GM23338 (cell line): ENCODE data around the gene PLXNB2. TPM values are rescaled to one million over a fixed set of nuclear protein-coding genes. Genes with fewer than 3 reads are reported as not detected.

ENCODE experiments used
- ATAC-seq: fragments of 200-7000 bp; cut with Tn5 transposase; 3 replicates; pipeline ENCODE4 v1.9.1; 2020
- DNase-seq: peaks from one replicate; pipeline ENCODE4 v3.0.0-alpha.2; 2015; ENCODE audit warnings: low spot score
- H2AFZ ChIP-seq: fragments of 200-600 bp; sonication (generic); 2 replicates; pipeline ENCODE4 v1.8.0; 2016; ENCODE audit warnings: antibody characterized with exemption, mild to moderate bottlenecking, moderate library complexity
- H3F3A ChIP-seq: fragments of 200-600 bp; sonication (generic); replicated peaks from 2 replicates; pipeline ENCODE4 v1.8.0; 2017; ENCODE audit warnings: antibody characterized with exemption, mixed run types, low read depth
- H3K27ac ChIP-seq: fragments of 200-600 bp; sonication (generic); 2 replicates; pipeline ENCODE4 v1.6.1; 2016; ENCODE audit warnings: low read depth
- H3K27me3 ChIP-seq: fragments of 200-600 bp; sonication (generic); 2 replicates; pipeline ENCODE4 v1.8.0; 2016; ENCODE audit warnings: mild to moderate bottlenecking, mixed run types, moderate library complexity; ENCODE audit not compliant: insufficient read depth
- H3K36me3 ChIP-seq: fragments of 200-600 bp; sonication (generic); 2 replicates; pipeline ENCODE4 v1.8.0; 2016; ENCODE audit warnings: mild to moderate bottlenecking; ENCODE audit not compliant: insufficient read depth
- H3K4me1 ChIP-seq: fragments of 200-600 bp; sonication (generic); 2 replicates; pipeline ENCODE4 v1.8.0; 2016; ENCODE audit warnings: mild to moderate bottlenecking, moderate library complexity; ENCODE audit not compliant: insufficient read depth
- H3K4me2 ChIP-seq: fragments of 200-600 bp; sonication (generic); 2 replicates; pipeline ENCODE4 v1.7.1; 2017; ENCODE audit warnings: mixed run types
- H3K4me3 ChIP-seq: fragments of 200-600 bp; sonication (generic); 2 replicates; pipeline ENCODE4 v1.6.1; 2016; ENCODE audit warnings: mixed run types
- H3K79me2 ChIP-seq: fragments of 200-600 bp; sonication (generic); replicated peaks from 2 replicates; pipeline ENCODE4 v1.8.0; 2017; ENCODE audit warnings: mild to moderate bottlenecking; ENCODE audit not compliant: insufficient read depth
- H3K9me2 ChIP-seq: fragments of 200-600 bp; sonication (generic); 2 replicates; pipeline ENCODE4 v1.8.0; 2017; ENCODE audit not compliant: insufficient read depth
- H4K20me1 ChIP-seq: fragments of 200-600 bp; sonication (generic); replicated peaks from 2 replicates; pipeline ENCODE4 v1.8.0; 2017; ENCODE audit warnings: mild to moderate bottlenecking; ENCODE audit not compliant: insufficient read depth
- H3K27ac Mint-ChIP-seq: 2 replicates; pipeline ENCODE4 v1.8.0; 2020; ENCODE audit warnings: inconsistent platforms, mild to moderate bottlenecking, moderate library complexity, mixed read lengths
- H3K27me3 Mint-ChIP-seq: 3 replicates; pipeline ENCODE4 v1.8.0; 2022; ENCODE audit warnings: low read depth, mild to moderate bottlenecking, moderate library complexity, mixed read lengths, inconsistent platforms; ENCODE audit not compliant: insufficient read depth, poor library complexity
- H3K36me3 Mint-ChIP-seq: 3 replicates; pipeline ENCODE4 v1.8.0; 2021; ENCODE audit warnings: low read depth, mild to moderate bottlenecking, inconsistent platforms, moderate library complexity, mixed read lengths
- H3K4me1 Mint-ChIP-seq: 3 replicates; pipeline ENCODE4 v1.8.0; 2020; ENCODE audit warnings: mild to moderate bottlenecking, inconsistent platforms, mixed read lengths
- H3K4me3 Mint-ChIP-seq: 3 replicates; pipeline ENCODE4 v1.8.0; 2021; ENCODE audit warnings: moderate library complexity, mild to moderate bottlenecking, inconsistent platforms, mixed read lengths
- H3K9me3 Mint-ChIP-seq: 3 replicates; pipeline ENCODE4 v1.8.0; 2020; ENCODE audit warnings: moderate library complexity, mild to moderate bottlenecking, inconsistent platforms, mixed read lengths
- CREB1 ChIP-seq: fragments of 250-450 bp; sonication (Bioruptor Pico); IDR thresholded peaks from 2 replicates; pipeline ENCODE4 v1.5.0; 2020; ENCODE audit warnings: low read depth, mild to moderate bottlenecking, moderate library complexity
- CTCF ChIP-seq, 2 experiments: fragments of 200-600 bp in 1 of 2; sonication (generic) in 1 of 2; conservative IDR thresholded peaks; 2 replicates each; pipeline versions ENCODE4 v1.5.1 to v1.6.1; 2016 to 2017; ENCODE audit warnings: antibody characterized with exemption in 2 of 2, low read depth in 2 of 2, mild to moderate bottlenecking in 2 of 2, moderate library complexity in 1 of 2
- EZH2 ChIP-seq: fragments of 200-600 bp; sonication (generic); IDR thresholded peaks from one replicate; pipeline ENCODE4 v1.8.0; 2017; ENCODE audit warnings: antibody characterized with exemption, mild to moderate bottlenecking, low read depth; ENCODE audit not compliant: unreplicated experiment
- EZH2phosphoT487 ChIP-seq: fragments of 200-600 bp; sonication (generic); IDR thresholded peaks from one replicate; pipeline ENCODE4 v1.8.1; 2018; ENCODE audit warnings: antibody characterized with exemption; ENCODE audit not compliant: unreplicated experiment
- JUNB ChIP-seq: IDR thresholded peaks from one replicate; pipeline ENCODE4 v1.6.1; 2016; ENCODE audit warnings: antibody characterized with exemption; ENCODE audit not compliant: unreplicated experiment
- NANOG ChIP-seq: IDR thresholded peaks from 2 replicates; pipeline ENCODE4 v1.6.1; 2016; ENCODE audit warnings: antibody characterized with exemption, borderline replicate concordance
- POLR2AphosphoS5 ChIP-seq: IDR thresholded peaks from 2 replicates; pipeline ENCODE4 v1.6.1; 2016; ENCODE audit warnings: antibody characterized with exemption, low read depth
- REST ChIP-seq: IDR thresholded peaks from one replicate; pipeline ENCODE4 v1.6.1; 2018; ENCODE audit warnings: antibody characterized with exemption; ENCODE audit not compliant: unreplicated experiment
- STAT1 ChIP-seq: IDR thresholded peaks from one replicate; pipeline ENCODE4 v1.6.1; 2016; ENCODE audit warnings: antibody characterized with exemption; ENCODE audit not compliant: unreplicated experiment
- ZNF114 ChIP-seq: fragments of 250-450 bp; sonication (Bioruptor Pico); IDR thresholded peaks from 2 replicates; pipeline ENCODE4 v1.5.0; 2020; ENCODE audit warnings: mild to moderate bottlenecking, moderate library complexity
- ZNF331 ChIP-seq: fragments of 250-450 bp; sonication (Bioruptor Pico); IDR thresholded peaks from 2 replicates; pipeline ENCODE4 v1.5.0; 2020; ENCODE audit warnings: low read depth, mild to moderate bottlenecking, moderate library complexity
- polyA plus RNA-seq: library from polyadenylated mRNA; unstranded; fragments of >200 nt; fragmentation: Nextera tagmentation; extraction: Ambion mirVana; gene quantifications from 2 replicates; pipeline ENCODE4 v1.2.1, GENCODE V29; 2016
- total RNA-seq: library from RNA; depleted of rRNA; stranded (reverse); fragments of >200 nt; shearing (Covaris generic); gene quantifications from 2 replicates; pipeline ENCODE4 v1.2.3, GENCODE V29; 2014
- TF ChIP-seq, protein P1 (sequence below): IDR thresholded peaks from 2 replicates; pipeline ENCODE4 v1.6.1; 2016; ENCODE audit warnings: antibody characterized with exemption

Gene PLXNB2
- total and polyA plus RNA-seq, 2 experiments from 2014 or later = 29.1 to 66.3 TPM

DNA sequence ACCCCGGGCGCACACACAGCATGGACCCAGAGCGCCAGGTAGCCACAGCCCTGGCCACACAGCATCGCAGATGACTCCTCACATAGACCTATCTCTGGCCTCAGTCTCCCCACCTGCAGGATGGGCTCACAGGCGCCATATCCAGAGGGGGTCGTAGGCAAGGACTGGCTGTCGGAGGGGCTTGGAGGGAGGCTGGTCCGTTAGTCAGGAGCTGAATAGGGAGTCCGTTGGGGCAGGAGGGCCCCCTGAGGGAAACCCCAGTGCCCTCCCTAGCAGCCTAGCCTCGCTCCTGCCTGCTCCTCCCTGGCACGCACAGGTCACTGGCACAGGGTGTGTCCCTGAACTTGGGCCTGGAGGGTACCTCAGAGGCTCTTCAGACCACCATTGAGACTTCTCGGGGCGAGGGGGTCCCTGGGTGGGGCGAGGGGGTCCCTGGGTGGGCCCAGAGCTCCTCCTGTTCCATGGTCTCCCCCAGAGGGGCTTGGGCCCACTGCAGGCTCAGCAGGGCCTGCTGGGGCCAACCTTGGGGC lies 2.0 kb downstream of the PLXNB2 start:
- no peak for ATAC-seq
- Histone ChIP-seq H3K4me3 (peak overlapping the region; percentile 69; the same call in 1 of the 2 replicates), H4K20me1 (peaks cover 5% of the 10 kb centered on the region)

GRCh38 chr22:50304528-50305392 lies 2.7 kb downstream of the PLXNB2 start:
- Histone ChIP-seq H2AFZ (no peak overlapping the region), H3K4me2 (no peak overlapping the region), H3K9me2 (no peaks in the 10 kb centered on the region), H3K27ac (no peak overlapping the region), H3K79me2 (no peaks in the 10 kb centered on the region), H3K36me3 (no peaks in the 10 kb centered on the region), H3K4me3 (no peak overlapping the region), H3K4me1 (peaks cover 19% of the 10 kb centered on the region; the same call in 1 of the 2 replicates), H3F3A (0 out of 2 replicates have a peak, but pooled peaks cover 6% of the 10 kb centered on the region), H3K27me3 (peaks cover 11% of the 10 kb centered on the region), H4K20me1 (peaks cover 5% of the 10 kb centered on the region)
- H3K4me1 Mint-ChIP-seq = peaks cover 20% of the 10 kb centered on the region
- no peak overlapping the region for H3K4me3 Mint-ChIP-seq
- peaks cover 26% of the 10 kb centered on the region for H3K27me3 Mint-ChIP-seq
- H3K27ac Mint-ChIP-seq = 0 out of 2 replicates have a peak overlapping the region, but pooled peaks have one; percentile 62
- ATAC-seq (no peak), DNase-seq (no peak)
- H3K36me3 Mint-ChIP-seq = no peaks in the 10 kb centered on the region
- H3K9me3 Mint-ChIP-seq = no peaks in the 10 kb centered on the region
- TF ChIP-seq REST = no peak
- TF ChIP-seq, protein P1, sequence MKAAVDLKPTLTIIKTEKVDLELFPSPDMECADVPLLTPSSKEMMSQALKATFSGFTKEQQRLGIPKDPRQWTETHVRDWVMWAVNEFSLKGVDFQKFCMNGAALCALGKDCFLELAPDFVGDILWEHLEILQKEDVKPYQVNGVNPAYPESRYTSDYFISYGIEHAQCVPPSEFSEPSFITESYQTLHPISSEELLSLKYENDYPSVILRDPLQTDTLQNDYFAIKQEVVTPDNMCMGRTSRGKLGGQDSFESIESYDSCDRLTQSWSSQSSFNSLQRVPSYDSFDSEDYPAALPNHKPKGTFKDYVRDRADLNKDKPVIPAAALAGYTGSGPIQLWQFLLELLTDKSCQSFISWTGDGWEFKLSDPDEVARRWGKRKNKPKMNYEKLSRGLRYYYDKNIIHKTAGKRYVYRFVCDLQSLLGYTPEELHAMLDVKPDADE = no peak
- no peak for TF ChIP-seq JUNB
- no peak for TF ChIP-seq ZNF331 (CRISPR knock-in tag)
- TF ChIP-seq ZNF114 (CRISPR knock-in tag) = no peak
- TF ChIP-seq EZH2phosphoT487 = no peak
- no peak for TF ChIP-seq CTCF (conservative IDR thresholded peaks at IDR 0.05; ENCODE audit: low read depth in 2 of 2)
- TF ChIP-seq EZH2 = no peak
- TF ChIP-seq CREB1 (CRISPR knock-in tag) = no peak
- no peak for TF ChIP-seq POLR2AphosphoS5
- TF ChIP-seq NANOG = no peak

More for the DNA sequence above, 2.0 kb downstream of the PLXNB2 start:
- Histone ChIP-seq H3K4me2 (peak overlapping the region; percentile 88), H3K9me2 (no peaks in the 10 kb centered on the region), H3K4me1 (peaks cover 19% of the 10 kb centered on the region; the same call in 1 of the 2 replicates), H3K27ac (no peak overlapping the region), H2AFZ (no peak overlapping the region), H3K36me3 (no peaks in the 10 kb centered on the region), H3F3A (0 out of 2 replicates have a peak, but pooled peaks cover 6% of the 10 kb centered on the region), H3K79me2 (no peaks in the 10 kb centered on the region), H3K27me3 (peaks cover 11% of the 10 kb centered on the region)
- peaks cover 20% of the 10 kb centered on the region for H3K4me1 Mint-ChIP-seq
- DNase-seq = no peak
- H3K36me3 Mint-ChIP-seq = no peaks in the 10 kb centered on the region
- H3K27me3 Mint-ChIP-seq = peaks cover 29% of the 10 kb centered on the region
- H3K27ac Mint-ChIP-seq = no peak overlapping the region
- H3K9me3 Mint-ChIP-seq = no peaks in the 10 kb centered on the region
- no peak for TF ChIP-seq EZH2
- no peak for TF ChIP-seq ZNF331 (CRISPR knock-in tag)
- TF ChIP-seq STAT1 = no peak
- no peak for TF ChIP-seq JUNB
- TF ChIP-seq, protein P1 = no peak
- no peak for TF ChIP-seq ZNF114 (CRISPR knock-in tag)
- peak overlapping the region; percentile 70; the same call in 1 of the 3 replicates for H3K4me3 Mint-ChIP-seq
